ENCODE data around the gene SLC6A3.
"Not testable (repeated sequence)": the region's sequence is repeated elsewhere in the genome, so short reads cannot be mapped to it uniquely, and the experiment has no call there.

The SLC6A3 gene

DNA sequence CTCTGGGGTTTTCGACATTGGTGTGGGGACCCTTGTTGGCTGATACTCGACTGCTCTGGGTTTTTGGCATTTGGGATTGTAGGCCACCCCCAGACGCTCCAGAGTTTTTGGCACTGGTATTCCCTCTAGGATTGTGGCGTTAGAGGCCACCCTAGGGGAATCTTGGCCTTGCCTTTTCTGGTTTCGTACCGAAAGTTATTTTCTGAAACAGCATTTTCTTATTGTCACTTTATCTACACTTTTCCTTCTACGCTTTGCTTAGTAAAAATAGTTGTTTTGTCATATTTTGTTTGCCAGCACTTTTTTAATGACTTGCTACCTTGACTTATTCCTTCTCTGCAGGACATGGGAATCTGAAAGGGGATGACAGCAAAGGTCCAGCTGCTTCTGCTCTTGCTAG, 75.2 kb downstream of the SLC6A3 start:
- DNase-seq (ENCODE audit: low read depth), result no peak

DNA sequence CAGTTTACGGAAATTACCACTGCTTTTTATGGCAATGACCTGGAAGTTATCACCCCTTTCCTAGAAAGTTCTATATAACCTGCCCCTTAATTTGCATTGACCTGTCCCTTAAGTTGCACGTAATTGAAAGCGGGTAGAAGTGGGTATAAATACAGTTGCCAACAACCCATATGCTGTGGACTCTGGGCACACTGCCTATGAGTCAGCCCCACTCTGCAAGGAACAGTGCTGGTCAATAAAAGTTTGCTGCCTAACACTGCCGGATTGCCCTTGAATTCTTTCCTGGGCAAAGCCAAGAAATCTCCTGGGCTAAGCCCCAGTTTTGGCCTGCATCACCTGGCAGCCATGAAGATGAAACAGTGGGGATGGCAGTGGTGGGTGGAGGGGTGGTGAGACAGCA, 76.5 kb downstream of the SLC6A3 start:
- no peak for DNase-seq (ENCODE audit: low read depth)

DNA sequence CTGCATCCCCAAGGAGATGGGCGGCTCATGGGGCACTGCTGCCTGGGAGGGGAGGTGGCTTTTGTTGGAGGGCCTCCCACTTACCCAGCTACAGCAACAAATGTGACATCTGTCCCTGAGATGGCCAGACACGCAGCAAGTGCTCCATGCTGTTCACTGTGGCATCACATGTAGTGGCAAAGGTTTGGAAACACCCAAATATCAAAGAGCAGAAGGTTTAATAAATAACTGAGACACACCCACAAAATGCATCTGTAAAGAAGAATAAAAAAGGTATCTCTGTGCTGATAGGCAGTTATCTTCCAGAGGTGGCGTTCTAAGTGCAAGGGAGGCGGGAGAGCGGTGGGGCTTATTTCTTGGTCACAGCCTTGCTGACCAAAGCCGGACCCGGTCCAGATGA, 77.0 kb downstream of the SLC6A3 start:
- no peak for DNase-seq (ENCODE audit: low read depth)

DNA sequence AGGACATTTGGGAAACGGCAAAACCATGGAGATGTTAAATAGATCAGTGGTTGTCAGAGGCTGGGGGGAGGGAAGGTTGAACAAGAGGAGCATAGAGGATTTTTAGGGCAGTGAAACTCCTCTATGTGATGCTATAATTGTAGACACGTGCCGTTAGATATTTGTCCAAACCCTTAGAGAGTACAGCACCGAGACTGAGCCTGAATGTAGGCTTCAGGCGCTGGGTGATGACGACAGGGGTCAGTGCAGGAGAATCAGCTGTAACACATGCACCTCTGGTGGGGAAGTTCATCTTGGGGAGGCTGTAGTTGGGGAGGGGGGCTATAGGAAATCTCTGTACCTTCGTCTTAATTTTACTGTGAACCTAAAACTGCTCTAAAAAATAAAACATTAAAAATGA, 78.1 kb downstream of the SLC6A3 start:
- DNase-seq (ENCODE audit: low read depth), result no peak

DNA sequence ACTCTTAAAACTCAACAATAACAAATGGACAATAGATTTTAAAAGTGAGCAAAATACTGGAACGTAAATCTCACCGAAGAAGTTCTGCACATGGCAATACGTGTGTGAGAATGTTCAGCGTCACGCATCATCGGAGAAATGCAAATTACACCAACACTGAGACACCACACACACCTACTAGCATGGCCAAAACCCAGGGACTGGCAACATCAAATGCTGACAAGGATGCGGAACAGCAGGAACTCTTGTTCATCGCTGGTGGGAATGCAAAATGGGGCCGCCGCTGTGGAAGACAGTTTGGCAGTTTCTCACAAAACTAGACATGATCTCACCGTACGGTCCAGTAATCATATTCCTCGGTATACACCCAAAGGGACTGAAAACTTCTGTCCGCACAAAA, 78.7 kb downstream of the SLC6A3 start:
- no peak for DNase-seq (ENCODE audit: low read depth)

DNA sequence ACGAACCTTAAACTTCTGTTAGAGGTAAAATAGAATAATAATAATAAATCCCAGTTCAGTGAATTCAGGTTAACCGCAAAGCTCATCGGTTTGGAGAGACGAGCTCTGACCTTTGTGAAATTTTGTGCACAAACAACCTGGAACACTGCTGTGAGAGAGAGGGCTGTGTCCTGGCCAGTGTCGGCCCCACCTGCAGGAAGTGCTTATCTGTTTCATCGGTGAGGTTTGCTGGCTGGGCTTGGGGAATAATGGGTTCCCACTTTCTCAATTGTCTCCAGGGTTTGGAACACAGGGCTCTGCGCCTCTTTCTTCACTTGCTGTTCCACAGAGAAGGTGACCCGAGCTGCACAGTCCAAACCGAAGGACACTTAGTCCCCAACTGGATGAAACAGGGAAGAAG, 81.0 kb downstream of the SLC6A3 start:
- DNase-seq (ENCODE audit: low read depth), result no peak

DNA sequence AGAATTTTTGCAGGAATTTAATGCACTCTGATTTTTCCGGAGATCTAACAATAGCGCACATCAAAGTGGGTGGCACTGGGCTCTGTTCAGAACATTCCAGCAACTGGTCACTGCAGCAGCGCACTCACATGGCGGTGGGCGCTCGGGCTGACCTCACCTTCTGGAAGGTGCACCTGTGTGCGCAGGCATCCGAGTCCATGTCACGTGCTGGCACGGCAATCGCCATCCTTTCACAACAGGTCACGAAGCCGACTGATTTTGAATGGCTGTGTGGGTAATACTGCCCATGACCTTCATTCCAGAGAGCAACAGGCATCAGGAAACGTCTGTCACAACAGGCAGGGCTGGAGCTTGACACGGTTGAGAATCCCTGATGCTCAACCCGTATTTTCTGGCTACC, 81.7 kb downstream of the SLC6A3 start:
- no peak for DNase-seq (ENCODE audit: low read depth)

DNA sequence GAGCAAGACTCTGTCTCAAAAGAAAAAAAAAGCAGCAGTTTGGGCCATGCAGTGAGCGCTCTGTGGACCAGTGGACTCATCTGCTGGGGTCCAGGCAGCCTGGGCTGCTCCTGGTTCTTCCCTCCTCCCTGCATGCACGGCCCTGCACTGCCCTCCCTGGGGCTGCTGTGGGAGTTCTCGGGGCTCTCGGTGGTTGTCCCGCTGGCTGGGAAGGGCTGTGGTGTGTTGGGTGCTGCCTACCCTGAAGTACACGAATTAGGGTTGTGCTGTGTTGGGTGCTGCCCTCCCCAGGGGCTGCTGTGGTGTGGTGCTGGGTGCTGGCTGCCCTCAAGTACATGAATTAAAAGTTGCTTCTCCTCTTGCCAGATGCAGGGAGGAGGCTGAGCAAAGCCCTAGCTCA, 82.1 kb downstream of the SLC6A3 start:
- no peak for DNase-seq (ENCODE audit: low read depth)

DNA sequence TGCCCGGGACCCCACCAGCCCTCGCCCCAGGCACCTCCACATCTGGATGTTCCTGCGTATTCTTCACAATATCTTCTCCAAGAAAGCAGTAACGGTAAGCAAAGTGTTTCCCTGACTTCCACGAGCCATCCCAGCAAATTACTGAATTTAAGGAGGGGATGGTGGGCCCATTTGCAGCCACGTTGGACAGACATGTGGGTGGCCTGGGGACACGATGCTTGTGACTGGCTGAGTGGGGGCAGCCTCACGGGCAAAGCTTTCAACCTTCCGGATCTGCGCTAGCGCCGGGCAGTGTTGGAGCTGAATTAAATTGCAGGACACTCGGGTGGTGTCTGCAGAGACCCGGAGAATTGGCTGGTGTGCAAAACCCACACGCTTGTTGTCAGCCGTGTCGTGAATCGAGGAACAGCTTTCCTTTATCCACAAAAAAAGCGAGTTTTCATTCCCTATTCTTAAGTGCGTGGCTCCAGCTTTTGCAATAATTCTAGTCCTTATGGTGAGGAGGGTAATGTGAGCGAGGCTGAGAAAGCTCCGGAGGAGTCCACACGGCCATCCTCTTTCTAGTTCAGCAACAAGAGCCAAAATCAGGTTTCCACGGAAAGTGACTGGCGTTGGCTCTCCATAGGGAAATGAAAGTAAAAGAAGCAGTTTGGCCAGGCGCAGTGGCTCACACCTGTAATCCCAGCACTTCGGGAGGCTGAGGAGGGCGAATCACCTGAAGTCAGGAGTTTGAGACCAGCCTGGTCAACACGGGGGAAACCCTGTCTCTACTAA, 82.8 kb downstream of the SLC6A3 start:
- DNase-seq (ENCODE audit: low read depth), result no peak

DNA sequence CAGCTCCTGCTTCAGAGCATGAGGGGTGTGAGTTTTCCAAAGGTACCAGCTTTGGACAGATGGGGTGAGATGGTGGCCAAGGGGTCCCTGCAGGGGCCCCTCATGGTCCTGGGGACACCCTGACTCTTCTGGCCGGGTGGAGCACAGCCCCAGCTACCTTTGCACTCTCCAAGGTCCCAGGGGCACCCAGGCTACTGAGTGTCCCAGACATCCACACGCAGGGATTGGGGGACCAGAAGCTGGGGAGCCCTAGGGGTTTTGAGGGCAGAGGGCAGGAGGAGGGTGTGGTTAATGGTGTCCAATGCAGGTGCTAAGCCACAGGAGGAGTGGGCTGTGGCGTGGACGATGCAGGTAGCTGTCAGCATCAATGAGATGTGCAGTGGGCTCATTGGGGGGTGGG, 84.4 kb downstream of the SLC6A3 start:
- no peak for DNase-seq (ENCODE audit: low read depth)

DNA sequence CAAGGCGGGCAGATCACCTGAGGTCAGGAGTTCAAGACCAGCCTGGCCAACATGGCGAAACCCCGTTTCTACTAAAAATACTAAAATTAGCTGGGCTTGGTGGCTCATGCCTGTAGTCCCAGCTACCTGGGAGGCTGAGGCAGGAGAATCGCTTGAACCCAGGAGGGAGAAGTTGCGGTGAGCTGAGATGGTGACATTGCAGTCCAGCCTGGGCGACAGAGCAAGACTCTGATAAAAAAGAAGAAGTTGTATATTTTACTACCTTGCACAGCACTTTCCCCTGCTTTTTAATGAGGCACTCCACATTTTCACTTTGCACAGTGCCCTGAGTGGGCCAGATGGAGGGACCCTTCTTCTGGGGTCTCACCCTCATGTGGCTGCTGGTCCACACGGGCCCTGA, 84.9 kb downstream of the SLC6A3 start:
- not testable (repeated sequence) for DNase-seq (ENCODE audit: low read depth)

DNA sequence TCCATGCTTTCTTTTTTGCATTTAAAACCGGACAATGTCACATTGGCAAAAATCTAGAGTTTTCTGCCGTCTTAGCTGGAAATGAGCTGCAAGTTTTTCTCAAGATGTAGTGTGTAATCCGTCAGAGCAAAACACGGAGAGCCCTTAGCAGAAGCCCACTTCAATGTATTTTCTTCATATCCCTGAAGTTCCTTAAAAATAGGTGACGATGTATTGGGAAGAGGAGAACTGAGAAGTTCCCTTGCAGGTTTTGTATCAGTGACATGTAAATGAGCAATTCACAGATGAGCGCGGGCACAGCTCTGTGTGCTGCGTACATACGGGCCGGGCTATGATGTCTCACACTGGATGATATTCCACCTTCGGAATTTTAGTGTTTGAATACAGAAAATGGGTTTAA, 85.5 kb downstream of the SLC6A3 start:
- no peak for DNase-seq (ENCODE audit: low read depth)

DNA sequence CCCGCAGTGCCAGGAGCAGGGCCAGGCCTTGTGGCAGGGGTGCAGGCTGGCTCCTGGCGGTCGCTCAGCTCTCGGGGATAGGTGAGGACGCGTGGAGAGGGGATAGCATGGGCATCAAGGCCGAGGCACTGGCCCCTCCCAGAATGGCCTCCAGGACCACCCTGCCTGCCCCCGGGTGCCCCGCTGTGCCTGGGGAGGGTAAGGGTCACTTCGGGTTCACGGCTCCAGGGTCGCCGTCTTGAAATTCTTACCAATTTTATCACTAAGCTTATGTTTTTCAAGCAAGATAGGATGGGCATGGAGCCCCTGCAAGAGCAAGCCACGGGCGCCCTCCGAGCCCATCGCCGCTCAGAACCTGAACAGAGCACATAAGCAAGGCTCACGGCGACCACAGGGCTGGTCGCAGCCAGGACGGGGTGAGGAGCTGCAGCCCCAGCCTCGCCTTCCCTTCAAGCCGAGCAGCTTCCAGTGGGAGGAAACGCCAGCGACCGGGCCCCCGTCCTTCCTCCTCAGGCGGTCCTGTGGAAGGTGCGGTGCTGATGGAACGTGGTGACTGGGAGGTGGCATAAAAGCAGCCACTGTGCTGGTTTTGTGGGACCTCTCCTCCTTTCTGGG, 86.1 kb downstream of the SLC6A3 start:
- DNase-seq (ENCODE audit: low read depth), result no peak

DNA sequence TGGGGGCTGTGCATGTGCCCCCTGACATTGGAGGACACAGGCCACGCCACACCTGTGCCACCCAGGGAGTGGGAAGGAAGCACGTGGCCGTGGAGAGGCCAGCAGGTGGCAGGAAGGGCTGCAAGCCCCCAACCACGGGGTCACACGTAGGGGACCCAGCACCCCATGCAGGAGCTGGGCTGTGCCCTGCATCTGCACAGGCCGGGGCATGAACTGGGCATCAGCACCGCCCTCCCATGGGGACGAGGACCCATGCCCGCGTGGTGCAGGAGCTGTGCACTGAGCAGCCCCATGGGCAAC, 86.6 kb downstream of the SLC6A3 start:
- no peak for DNase-seq (ENCODE audit: low read depth)

DNA sequence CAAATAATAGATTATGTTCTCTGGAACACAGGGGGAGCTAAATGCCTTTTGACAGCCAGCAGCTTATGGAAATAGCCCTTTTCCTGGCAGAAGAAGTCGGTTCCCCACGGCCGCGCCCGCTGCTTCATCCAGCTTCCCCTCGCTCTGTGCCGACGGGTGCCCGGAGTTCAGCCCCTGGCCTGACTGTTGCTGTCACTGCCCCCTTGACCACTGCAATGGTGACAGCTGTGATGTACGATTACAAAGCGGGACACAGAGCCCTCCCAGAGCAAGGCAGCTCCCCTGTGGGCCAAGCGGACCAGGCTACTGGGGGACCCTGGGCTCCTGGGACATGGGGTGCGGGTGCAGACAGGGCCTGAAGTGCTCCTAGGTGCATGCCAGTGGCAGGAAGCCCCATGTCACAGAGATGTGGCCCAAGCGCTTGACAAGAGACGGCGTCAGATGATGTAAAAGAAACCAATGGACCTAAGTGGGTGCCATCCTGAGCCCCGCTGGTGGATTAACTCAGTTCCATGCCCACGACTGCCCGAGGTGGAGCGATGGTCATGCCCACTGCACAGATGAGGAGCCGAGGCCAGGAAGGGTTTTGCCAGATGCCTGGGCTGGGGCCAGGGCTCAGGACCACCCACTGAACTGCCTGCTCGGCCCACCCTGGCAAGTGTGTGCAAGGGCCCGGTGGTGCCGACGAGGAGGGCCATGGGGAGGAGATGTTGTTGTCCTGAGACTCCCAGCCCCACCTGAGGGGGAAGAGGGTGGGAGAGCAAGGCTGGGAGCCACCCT, 87.1 kb downstream of the SLC6A3 start:
- DNase-seq (ENCODE audit: low read depth), result no peak

DNA sequence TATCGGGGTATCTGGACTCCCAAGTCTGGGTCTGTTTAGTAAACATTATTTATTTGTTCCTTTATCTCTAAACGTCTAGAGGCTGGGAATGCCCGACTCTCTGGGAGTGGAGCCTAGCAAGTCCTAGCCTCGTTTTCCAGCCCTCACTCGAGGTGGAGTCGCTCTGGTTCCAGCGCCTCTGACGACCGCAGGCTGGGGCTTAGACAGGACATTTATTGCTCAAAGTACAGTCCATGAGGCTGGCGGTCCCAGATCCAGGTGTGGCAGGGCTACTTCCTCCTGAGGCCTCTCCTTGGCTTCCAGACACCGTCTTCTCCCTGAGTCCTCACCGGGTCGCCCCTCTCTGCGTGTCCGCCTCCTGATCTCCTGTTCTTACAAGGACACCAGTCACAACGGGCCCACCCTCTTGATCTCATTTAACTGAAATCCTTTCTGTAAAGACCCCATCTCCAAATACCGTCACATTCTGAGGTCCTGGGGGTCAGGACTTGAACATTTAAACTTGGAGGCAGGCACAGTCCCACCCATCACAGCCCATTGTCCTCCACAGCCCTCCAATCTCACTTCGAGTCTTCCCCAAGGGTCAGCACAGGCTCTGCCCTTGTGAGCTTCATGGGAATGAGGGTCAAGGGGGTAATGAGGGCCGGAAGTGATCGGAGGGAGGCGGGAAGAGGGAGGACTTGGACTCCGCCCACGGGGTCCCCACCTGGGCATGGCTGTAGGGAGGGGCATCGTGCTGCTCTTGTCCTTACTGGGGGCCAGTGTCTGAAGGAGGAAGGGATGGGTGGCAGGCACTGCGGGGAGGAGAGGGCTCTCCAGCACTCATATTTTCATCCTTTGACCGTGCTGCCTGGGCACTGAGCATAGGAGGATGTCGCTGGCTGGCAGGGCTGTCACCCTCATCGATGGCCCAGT, 88.1 kb downstream of the SLC6A3 start:
- no peak for DNase-seq (ENCODE audit: low read depth)

DNA sequence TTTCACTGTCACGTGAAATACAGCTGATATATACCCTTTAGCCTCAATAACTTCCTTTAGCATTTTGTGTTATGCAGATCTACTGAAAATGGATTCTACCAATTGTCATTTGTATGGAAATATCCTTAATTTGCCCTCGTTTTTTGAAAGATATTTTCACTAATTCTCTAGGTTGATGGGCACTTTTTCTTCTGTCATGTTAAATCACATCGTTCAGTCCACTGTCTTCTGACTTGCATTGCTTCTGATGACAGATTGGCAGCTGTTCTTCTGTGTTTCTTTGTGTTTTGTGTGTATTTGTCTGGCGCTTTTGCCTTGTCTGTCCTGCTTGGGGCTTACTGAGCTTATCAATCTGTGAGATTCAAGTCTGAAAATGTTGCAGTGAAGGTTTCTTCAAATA, 90.7 kb downstream of the SLC6A3 start:
- no peak for DNase-seq (ENCODE audit: low read depth)

DNA sequence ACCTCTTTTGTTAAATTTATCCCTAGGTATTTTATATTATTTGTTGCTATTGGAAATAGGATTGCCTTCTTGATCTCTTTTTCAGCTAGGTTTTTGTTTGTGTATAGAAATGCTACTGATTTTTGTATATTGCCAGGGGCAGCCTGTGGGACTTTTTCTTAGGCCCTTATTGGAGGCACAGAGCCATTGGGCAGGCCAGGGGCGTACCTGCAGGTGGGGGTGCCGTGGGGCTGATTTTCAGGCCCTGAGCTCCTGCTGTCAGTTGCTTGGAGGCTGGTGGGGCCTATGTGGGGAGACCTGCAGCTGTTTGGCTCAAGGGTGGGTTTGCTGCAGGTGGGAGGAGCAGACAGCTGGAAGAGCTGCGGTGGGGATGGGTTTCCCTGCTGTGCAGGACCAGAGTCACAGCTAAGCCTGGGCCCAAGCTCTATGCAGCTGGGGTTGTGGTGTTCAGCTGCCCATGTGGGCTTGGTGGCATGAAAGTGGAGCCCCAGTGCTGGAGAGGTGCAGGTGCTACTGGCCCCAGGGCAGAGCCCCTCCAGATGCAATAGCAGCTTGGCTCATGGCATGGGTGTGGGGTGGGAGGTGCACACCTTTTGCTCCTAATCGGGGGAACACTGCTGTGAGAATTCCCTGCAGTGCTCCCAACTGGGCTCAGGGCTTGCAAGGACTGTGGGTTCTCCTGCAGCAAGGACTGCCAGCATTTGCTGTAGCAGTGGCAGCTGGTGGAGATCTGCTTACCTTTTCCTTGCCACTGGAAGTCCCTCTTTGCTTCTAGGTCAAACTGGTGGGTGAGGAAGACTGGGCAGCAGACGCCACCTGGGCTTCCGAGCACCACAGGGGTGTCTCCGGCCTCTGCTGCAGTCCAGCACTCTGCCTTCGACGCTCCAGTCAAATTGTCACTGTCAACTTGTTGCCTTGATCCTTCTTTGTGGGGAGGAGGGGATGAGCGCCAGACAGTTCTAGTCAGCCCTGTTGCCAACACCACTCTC, 92.7 kb downstream of the SLC6A3 start:
- DNase-seq (ENCODE audit: low read depth), result no peak

DNA sequence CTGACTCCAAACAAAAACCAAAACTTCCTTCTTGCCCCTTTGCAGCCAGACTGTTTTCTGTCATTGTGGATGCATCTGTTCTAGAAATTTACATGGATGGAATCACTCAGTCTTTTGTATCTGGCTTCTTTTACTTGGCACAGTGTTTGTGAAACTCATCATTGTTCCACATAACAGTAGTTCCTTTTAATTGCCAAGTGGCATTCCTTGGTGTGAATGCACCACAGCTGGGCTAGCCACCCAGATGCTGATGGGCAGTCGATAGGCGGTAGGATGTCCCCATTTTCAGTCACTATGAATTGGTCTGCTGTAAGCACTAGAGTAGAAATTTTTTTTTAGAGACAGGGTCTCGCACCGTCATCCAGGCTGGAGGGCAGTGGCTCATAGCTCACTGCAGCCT, 94.1 kb downstream of the SLC6A3 start:
- no peak for DNase-seq (ENCODE audit: low read depth)

DNA sequence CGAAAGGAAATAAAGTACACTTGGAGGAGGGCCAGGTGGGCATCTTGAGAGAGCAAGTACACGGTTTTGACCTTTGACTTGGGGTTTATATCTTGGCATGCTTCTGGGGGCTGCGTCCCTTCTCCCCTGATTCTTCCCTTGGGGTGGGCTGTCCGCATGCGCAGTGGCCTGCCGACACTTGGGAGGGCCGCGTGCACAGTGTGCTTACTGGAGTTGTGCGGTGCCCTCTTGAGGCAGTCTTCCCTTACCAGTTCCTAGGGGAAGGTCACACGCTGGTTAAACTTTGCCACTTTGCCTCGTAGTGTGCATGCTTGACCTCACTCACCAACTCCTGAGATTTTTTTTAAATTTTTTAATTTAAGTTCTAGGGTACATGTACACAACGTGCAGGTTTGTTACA, 96.0 kb downstream of the SLC6A3 start:
- DNase-seq (ENCODE audit: low read depth), result no peak

DNA sequence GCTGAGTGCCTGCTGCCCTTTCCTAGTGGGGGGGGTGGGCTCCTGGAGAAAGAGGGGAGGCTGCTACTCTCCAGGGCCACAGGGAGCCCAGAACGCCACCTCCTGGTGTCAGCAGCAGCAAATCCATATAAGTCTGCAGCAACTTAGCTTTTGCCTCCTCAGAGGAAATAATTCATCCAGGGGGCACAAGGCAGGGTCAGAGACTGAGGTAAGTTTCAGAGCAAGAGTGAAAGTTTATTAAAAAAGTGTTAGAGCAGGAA, 96.3 kb downstream of the SLC6A3 start:
- DNase-seq (ENCODE audit: low read depth), result no peak

DNA sequence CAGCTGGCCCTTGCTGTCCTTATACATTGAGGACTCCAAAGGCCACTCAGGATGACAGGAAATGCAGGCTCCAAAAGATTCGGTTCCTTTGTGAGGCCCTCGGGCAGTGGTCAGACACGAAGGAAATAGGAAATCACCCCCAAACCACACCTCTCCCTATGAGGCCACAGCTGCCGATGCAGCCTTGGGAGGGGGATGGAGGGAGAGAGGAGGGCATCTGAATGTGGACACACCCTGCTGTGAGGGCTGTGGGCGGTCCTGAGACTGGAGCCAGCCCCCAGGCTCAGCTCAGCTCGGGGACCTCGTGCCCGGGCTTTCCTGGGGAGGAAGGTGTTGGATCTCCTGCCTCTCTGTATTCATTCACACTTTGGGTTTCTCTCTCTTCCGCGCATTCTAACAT, 97.7 kb downstream of the SLC6A3 start:
- DNase-seq (ENCODE audit: low read depth), result no peak
